ENCODE results near the gene PDSS2. TPM values are rescaled to one million over a fixed set of nuclear protein-coding genes. Genes with fewer than 3 reads are reported as not detected.

The PDSS2 gene
- total and polyA plus RNA-seq, 4 donors = 6.6 to 19.8 (median 15.6) TPM

DNA sequence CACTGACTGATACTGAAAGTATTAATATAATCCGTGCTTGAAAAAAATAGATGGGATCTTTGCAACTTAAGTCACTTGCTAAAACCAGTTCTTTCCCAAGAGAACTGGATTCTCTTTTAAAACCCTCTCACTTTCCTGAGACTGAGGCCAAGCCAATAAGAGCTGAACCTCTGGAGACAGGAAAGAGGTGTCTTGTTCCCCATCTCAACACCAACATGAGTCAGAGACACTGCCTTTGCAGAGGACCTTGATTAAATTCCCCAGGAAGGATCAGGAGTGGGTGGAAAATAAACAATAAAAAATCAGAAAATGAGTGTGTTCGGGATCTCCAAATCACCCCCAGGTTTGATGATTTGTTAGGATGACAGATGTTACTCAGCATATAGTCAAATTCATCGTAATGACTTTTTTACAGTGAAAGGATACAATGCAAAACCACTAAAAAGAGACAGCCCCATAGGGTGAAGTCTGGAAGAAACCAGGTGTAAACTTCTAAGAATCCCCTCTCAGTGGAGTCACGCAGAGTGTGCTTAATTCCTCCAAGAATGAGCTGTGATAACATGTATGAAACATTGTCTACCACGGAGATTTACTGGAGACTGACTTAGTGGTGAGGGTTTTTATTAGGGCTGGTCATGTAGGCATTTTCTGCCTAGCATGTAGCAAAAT lies 221.2 kb downstream of the PDSS2 start:
- Histone ChIP-seq H3K4me1 (ENCODE audit: control insufficient read depth in 5 of 5, insufficient read depth in 5 of 5, low read length in 5 of 5) (peaks cover 0 to 12% (median 6%) of the 10 kb centered on the region in 5 donors), H3K4me3 (no peak overlapping the region), H3K36me3 (ENCODE audit: control insufficient read depth in 4 of 4, insufficient read depth in 4 of 4, low read length in 4 of 4) (peaks cover 0 to 5% (median 0%) of the 10 kb centered on the region in 4 donors), H3K9me3 (ENCODE audit: control insufficient read depth in 4 of 4, insufficient read depth in 3 of 4, low read length in 3 of 4) (no peaks in the 10 kb centered on the region), H3K27ac (ENCODE audit: low read depth in 1 of 2, low read length in 1 of 2) (no peak overlapping the region), H3K9ac (ENCODE audit: insufficient read depth in 1 of 2, low read length in 2 of 2) (no peak overlapping the region), H3K27me3 (ENCODE audit: control insufficient read depth in 3 of 3, insufficient read depth in 3 of 3, low read length in 2 of 3) (no peaks in the 10 kb centered on the region)
- DNase-seq (no peak), ATAC-seq (ENCODE audit: insufficient read depth, low FRiP score) (no peak)
- TF ChIP-seq, protein P1, sequence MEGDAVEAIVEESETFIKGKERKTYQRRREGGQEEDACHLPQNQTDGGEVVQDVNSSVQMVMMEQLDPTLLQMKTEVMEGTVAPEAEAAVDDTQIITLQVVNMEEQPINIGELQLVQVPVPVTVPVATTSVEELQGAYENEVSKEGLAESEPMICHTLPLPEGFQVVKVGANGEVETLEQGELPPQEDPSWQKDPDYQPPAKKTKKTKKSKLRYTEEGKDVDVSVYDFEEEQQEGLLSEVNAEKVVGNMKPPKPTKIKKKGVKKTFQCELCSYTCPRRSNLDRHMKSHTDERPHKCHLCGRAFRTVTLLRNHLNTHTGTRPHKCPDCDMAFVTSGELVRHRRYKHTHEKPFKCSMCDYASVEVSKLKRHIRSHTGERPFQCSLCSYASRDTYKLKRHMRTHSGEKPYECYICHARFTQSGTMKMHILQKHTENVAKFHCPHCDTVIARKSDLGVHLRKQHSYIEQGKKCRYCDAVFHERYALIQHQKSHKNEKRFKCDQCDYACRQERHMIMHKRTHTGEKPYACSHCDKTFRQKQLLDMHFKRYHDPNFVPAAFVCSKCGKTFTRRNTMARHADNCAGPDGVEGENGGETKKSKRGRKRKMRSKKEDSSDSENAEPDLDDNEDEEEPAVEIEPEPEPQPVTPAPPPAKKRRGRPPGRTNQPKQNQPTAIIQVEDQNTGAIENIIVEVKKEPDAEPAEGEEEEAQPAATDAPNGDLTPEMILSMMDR (IDR thresholded peaks at IDR 0.05; ENCODE audit: control extremely low read depth, extremely low read depth) = no peak
- 94 to 95% methylated on average over 5 of the region's 5 CpGs for WGBS, 2 donors

DNA sequence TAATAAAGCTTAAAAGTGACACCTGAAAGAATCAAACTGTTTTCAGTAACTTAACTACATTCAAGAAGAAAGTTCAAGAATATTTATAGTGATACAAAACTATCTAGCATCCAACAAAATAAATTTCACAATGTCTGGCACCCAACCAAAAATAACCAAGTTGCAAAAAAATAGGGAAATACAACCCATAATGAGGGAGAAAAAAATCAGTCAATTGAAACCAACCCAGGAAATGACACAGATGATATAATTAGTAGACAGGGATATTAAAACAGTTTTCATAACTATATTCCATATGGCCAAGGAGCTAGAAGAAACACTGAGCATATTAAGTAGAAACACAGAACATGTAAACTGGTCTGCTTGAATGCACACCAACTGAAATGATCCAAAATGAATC lies 223.9 kb downstream of the PDSS2 start:
- TF ChIP-seq, protein P1 (IDR thresholded peaks at IDR 0.05; ENCODE audit: control extremely low read depth, extremely low read depth) = no peak
- H3K36me3 ChIP-seq (ENCODE audit: control insufficient read depth in 4 of 4, insufficient read depth in 4 of 4, low read length in 4 of 4) = peaks cover 0 to 5% (median 0%) of the 10 kb centered on the region in 4 donors
- DNase-seq = peak in 2 of 3 donors; percentile 86 to 90
- no peak for ATAC-seq (ENCODE audit: insufficient read depth, low FRiP score)
- H3K9ac ChIP-seq (ENCODE audit: insufficient read depth in 1 of 2, low read length in 2 of 2) = no peak overlapping the region
- H3K9me3 ChIP-seq (ENCODE audit: control insufficient read depth in 4 of 4, insufficient read depth in 3 of 4, low read length in 3 of 4) = no peaks in the 10 kb centered on the region
- no peak overlapping the region for H3K4me3 ChIP-seq
- no peak overlapping the region for H3K27ac ChIP-seq (ENCODE audit: low read depth in 1 of 2, low read length in 1 of 2)
- H3K4me1 ChIP-seq (ENCODE audit: control insufficient read depth in 5 of 5, insufficient read depth in 5 of 5, low read length in 5 of 5) = peaks cover 0 to 12% (median 5%) of the 10 kb centered on the region in 5 donors
- no peaks in the 10 kb centered on the region for H3K27me3 ChIP-seq (ENCODE audit: control insufficient read depth in 3 of 3, insufficient read depth in 3 of 3, low read length in 2 of 3)

DNA sequence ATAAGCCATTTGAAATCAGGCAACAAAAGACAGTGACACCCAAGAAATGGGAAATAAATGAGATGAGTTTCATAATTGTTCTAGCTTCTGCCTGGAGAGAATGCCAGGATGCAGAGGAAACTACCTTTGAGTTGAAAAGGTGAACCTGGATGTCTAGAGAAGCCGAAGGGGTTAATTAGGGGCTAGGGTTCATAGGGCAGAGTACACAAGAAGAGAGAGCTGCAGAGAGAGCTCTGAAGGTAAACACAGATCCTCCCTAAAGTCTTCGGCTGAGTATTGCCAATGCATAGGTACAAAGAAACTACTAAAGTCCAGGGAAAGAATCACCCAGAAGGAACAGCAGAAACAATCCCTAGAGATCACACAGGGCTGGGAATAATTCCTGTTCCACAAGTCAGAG lies 224.4 kb downstream of the PDSS2 start:
- Histone ChIP-seq H3K4me3 (no peak overlapping the region), H3K9ac (ENCODE audit: insufficient read depth in 1 of 2, low read length in 2 of 2) (no peak overlapping the region), H3K4me1 (ENCODE audit: control insufficient read depth in 5 of 5, insufficient read depth in 5 of 5, low read length in 5 of 5) (peaks cover 0 to 12% (median 5%) of the 10 kb centered on the region in 5 donors), H3K9me3 (ENCODE audit: control insufficient read depth in 4 of 4, insufficient read depth in 3 of 4, low read length in 3 of 4) (no peaks in the 10 kb centered on the region), H3K27ac (ENCODE audit: low read depth in 1 of 2, low read length in 1 of 2) (no peak overlapping the region), H3K36me3 (ENCODE audit: control insufficient read depth in 4 of 4, insufficient read depth in 4 of 4, low read length in 4 of 4) (peaks cover 0 to 5% (median 0%) of the 10 kb centered on the region in 4 donors), H3K27me3 (ENCODE audit: control insufficient read depth in 3 of 3, insufficient read depth in 3 of 3, low read length in 2 of 3) (no peaks in the 10 kb centered on the region)
- DNase-seq (no peak), ATAC-seq (ENCODE audit: insufficient read depth, low FRiP score) (no peak)
- WGBS, 2 donors = 82 to 85% methylated on average over 2 of the region's 2 CpGs
- TF ChIP-seq, protein P1 (IDR thresholded peaks at IDR 0.05; ENCODE audit: control extremely low read depth, extremely low read depth) = no peak

DNA sequence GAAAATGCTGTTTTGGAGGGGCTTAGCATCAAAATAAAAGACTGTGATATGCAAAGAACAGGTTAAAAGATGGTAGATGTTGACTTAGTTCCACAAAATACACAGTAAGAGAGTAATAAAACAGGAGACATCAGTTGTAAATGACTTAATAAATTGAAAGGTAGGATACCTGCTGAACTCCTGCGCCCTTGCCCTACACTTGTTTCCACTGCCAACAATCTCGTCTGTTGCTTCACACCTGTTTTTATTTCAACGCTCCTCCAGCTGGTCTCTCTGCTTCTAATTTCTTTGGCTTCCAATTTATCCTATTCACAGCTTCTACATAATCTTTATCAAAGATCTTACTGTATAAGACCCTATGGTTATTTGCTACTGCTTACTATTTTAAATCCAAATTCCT lies 228.1 kb downstream of the PDSS2 start:
- no peak for ATAC-seq (ENCODE audit: insufficient read depth, low FRiP score)
- H3K4me3 ChIP-seq = no peak overlapping the region
- TF ChIP-seq, protein P1 (IDR thresholded peaks at IDR 0.05; ENCODE audit: control extremely low read depth, extremely low read depth) = no peak

More for the DNA sequence above, 228.1 kb downstream of the PDSS2 start:
- H3K27ac ChIP-seq (ENCODE audit: low read depth in 1 of 2, low read length in 1 of 2) = no peak overlapping the region
- no peaks in the 10 kb centered on the region for H3K9me3 ChIP-seq (ENCODE audit: control insufficient read depth in 4 of 4, insufficient read depth in 3 of 4, low read length in 3 of 4)
- peaks cover 0 to 12% (median 5%) of the 10 kb centered on the region in 5 donors for H3K4me1 ChIP-seq (ENCODE audit: control insufficient read depth in 5 of 5, insufficient read depth in 5 of 5, low read length in 5 of 5)
- no peak overlapping the region for H3K9ac ChIP-seq (ENCODE audit: insufficient read depth in 1 of 2, low read length in 2 of 2)
- no peak for DNase-seq
- no peaks in the 10 kb centered on the region for H3K27me3 ChIP-seq (ENCODE audit: control insufficient read depth in 3 of 3, insufficient read depth in 3 of 3, low read length in 2 of 3)
- 88 to 89% methylated on average over 3 of the region's 3 CpGs for WGBS, 2 donors
- H3K36me3 ChIP-seq (ENCODE audit: control insufficient read depth in 4 of 4, insufficient read depth in 4 of 4, low read length in 4 of 4) = no peaks in the 10 kb centered on the region

Measured in lung (tissue), 12 donors.